CD4-positive, alpha-beta T cell (primary cell): Measurements from ENCODE around the gene SMARCA2. TPM values are rescaled to one million over a fixed set of nuclear protein-coding genes. Genes with fewer than 3 reads are reported as not detected.

ENCODE experiments used
- ATAC-seq: fragments of 200-7000 bp; cut with Tn5 transposase; one replicate; pipeline ENCODE4 v1.10.0; 2022; ENCODE audit warnings: mild to moderate bottlenecking; ENCODE audit not compliant: poor library complexity
- CTCF ChIA-PET: fragments of 350-600 bp; sonication (Branson Sonifier 250); formaldehyde crosslinking; loops from one replicate; lab custom pipeline; 2021; ENCODE audit warnings: antibody characterized with exemption, inconsistent platforms; lab: Charles Lee
- POLR2A ChIA-PET: fragments of 350-600 bp; sonication (Branson Sonifier 250); formaldehyde crosslinking; loops from one replicate; lab custom pipeline; 2021; ENCODE audit warnings: antibody characterized with exemption, inconsistent platforms; lab: Charles Lee
- DNase-seq, 14 experiments: peaks; one replicate each; pipeline ENCODE4 v3.0.0-alpha.2; 2013 to 2020; ENCODE audit warnings: mixed read lengths in 2 of 14
- H3K27ac ChIP-seq, 2 donors: one replicate each; pipeline versions ENCODE4 v1.5.1 to v1.7.0; 2013; ENCODE audit warnings: low read length in 2 of 2, low read depth in 1 of 2, mild to moderate bottlenecking in 1 of 2
- H3K27me3 ChIP-seq, 2 experiments: 1 replicate in 1 of 2; 2 replicates in 1 of 2; pipeline versions ENCODE4 v1.6.1 to v1.7.0; 2013; ENCODE audit warnings: low read length in 2 of 2, control low read depth in 1 of 2, mild to moderate bottlenecking in 1 of 2, moderate library complexity in 1 of 2; ENCODE audit not compliant: insufficient read depth in 2 of 2, control insufficient read depth in 1 of 2
- H3K36me3 ChIP-seq: one replicate; pipeline ENCODE4 v1.6.1; 2013; ENCODE audit warnings: low read length, control low read depth; ENCODE audit not compliant: insufficient read depth
- H3K4me1 ChIP-seq: one replicate; pipeline ENCODE4 v1.6.1; 2013; ENCODE audit warnings: low read length, control low read depth; ENCODE audit not compliant: insufficient read depth
- H3K4me3 ChIP-seq: one replicate; pipeline ENCODE4 v1.5.1; 2013; ENCODE audit warnings: mild to moderate bottlenecking, low read length, moderate library complexity
- H3K9me3 ChIP-seq, 2 experiments: 1 replicate in 1 of 2; 2 replicates in 1 of 2; pipeline versions ENCODE4 v1.6.1 to v1.7.0; 2013; ENCODE audit warnings: low read length in 2 of 2, mild to moderate bottlenecking in 2 of 2, control low read depth in 1 of 2, moderate library complexity in 1 of 2; ENCODE audit not compliant: control insufficient read depth in 1 of 2, insufficient read depth in 1 of 2
- H3K27ac Mint-ChIP-seq: one replicate; pipeline ENCODE4 v1.8.0; 2020; ENCODE audit warnings: mixed read lengths
- H3K27me3 Mint-ChIP-seq: one replicate; pipeline ENCODE4 v1.8.0; 2021; ENCODE audit warnings: mixed read lengths
- H3K36me3 Mint-ChIP-seq: one replicate; pipeline ENCODE4 v1.8.0; 2021; ENCODE audit warnings: low read depth, mixed read lengths
- H3K4me1 Mint-ChIP-seq: one replicate; pipeline ENCODE4 v1.8.0; 2021; ENCODE audit warnings: low read depth, mixed read lengths
- H3K4me3 Mint-ChIP-seq: one replicate; pipeline ENCODE4 v1.8.0; 2020; ENCODE audit warnings: mild to moderate bottlenecking, mixed read lengths
- H3K9me3 Mint-ChIP-seq: one replicate; pipeline ENCODE4 v1.8.0; 2020; ENCODE audit warnings: mixed read lengths
- CTCF ChIP-seq: fragments of 200-600 bp; IDR thresholded peaks from one replicate; pipeline ENCODE4 v1.8.0; 2022; ENCODE audit warnings: antibody characterized with exemption, mild to moderate bottlenecking
- intact Hi-C, 2 experiments: fragments of 100-400 bp; cut with DNase I in 1 of 2; cut with micrococcal nuclease in 1 of 2; formaldehyde crosslinking; loops; one replicate each; pipeline versions ENCODE4 v1.15.1 to v1.9.0; 2023 to 2025; cut with DNase I, micrococcal nuclease
- total RNA-seq, 174 experiments: library from RNA in 2 of 174; stranded (reverse) in 2 of 174; gene quantifications; one replicate each; pipeline ENCODE4 v1.2.3 and lab custom pipeline; 2021 to 2026

The SMARCA2 gene
- total RNA-seq, 2 experiments from 2014 or later = 268 to 272 TPM

GRCh38 chr9:1978941-1979340, 36.2 kb upstream of the SMARCA2 start:
- H3K4me1 ChIP-seq = no peaks in the 10 kb centered on the region
- ChIA-PET CTCF (no interaction called here), POLR2A (no interaction called here)
- Mint-ChIP-seq H3K27ac (no peak overlapping the region), H3K36me3 (no peaks in the 10 kb centered on the region), H3K27me3 (no peaks in the 10 kb centered on the region), H3K4me3 (no peak overlapping the region), H3K9me3 (no peaks in the 10 kb centered on the region), H3K4me1 (no peaks in the 10 kb centered on the region)
- ATAC-seq (no peak), DNase-seq (no peak)
- no peak overlapping the region for H3K4me3 ChIP-seq
- H3K9me3 ChIP-seq = no peaks in the 10 kb centered on the region
- H3K36me3 ChIP-seq = no peaks in the 10 kb centered on the region
- intact Hi-C loops = no loop called here
- H3K27ac ChIP-seq = no peak overlapping the region
- H3K27me3 ChIP-seq = no peaks in the 10 kb centered on the region
- no peak for TF ChIP-seq CTCF

GRCh38 chr9:1979741-1980367, 35.3 kb upstream of the SMARCA2 start:
- DNase-seq = no peak
- Histone ChIP-seq H3K36me3 (no peaks in the 10 kb centered on the region), H3K4me3 (no peak overlapping the region), H3K27me3 (no peaks in the 10 kb centered on the region), H3K4me1 (no peaks in the 10 kb centered on the region), H3K27ac (no peak overlapping the region), H3K9me3 (no peaks in the 10 kb centered on the region)
- intact Hi-C loops = no loop called here
- TF ChIP-seq CTCF = no peak
- Mint-ChIP-seq H3K36me3 (no peaks in the 10 kb centered on the region), H3K4me1 (no peaks in the 10 kb centered on the region), H3K27ac (no peak overlapping the region), H3K4me3 (no peak overlapping the region), H3K27me3 (no peaks in the 10 kb centered on the region), H3K9me3 (no peaks in the 10 kb centered on the region)
- CTCF ChIA-PET = no interaction called here
- POLR2A ChIA-PET = no interaction called here
- ATAC-seq = no peak

GRCh38 chr9:1980387-1980786, 34.8 kb upstream of the SMARCA2 start:
- Histone ChIP-seq H3K4me3 (no peak overlapping the region), H3K9me3 (no peaks in the 10 kb centered on the region), H3K4me1 (no peaks in the 10 kb centered on the region), H3K36me3 (no peaks in the 10 kb centered on the region), H3K27me3 (no peaks in the 10 kb centered on the region), H3K27ac (no peak overlapping the region)
- ATAC-seq (no peak), DNase-seq (no peak)
- no peaks in the 10 kb centered on the region for H3K9me3 Mint-ChIP-seq
- POLR2A ChIA-PET = no interaction called here
- TF ChIP-seq CTCF = no peak
- no peak overlapping the region for H3K4me3 Mint-ChIP-seq
- CTCF ChIA-PET = no interaction called here
- H3K4me1 Mint-ChIP-seq = no peaks in the 10 kb centered on the region
- intact Hi-C loops = no loop called here
- H3K36me3 Mint-ChIP-seq = no peaks in the 10 kb centered on the region
- H3K27ac Mint-ChIP-seq = no peak overlapping the region
- H3K27me3 Mint-ChIP-seq = no peaks in the 10 kb centered on the region
